ENCODE measurements around the gene LRP5. TPM values are rescaled to one million over a fixed set of nuclear protein-coding genes. Genes with fewer than 3 reads are reported as not detected.

The LRP5 gene
- total RNA-seq, 4 donors from 2014 or later, result 21.5 to 75.0 (median 28.7) TPM

DNA sequence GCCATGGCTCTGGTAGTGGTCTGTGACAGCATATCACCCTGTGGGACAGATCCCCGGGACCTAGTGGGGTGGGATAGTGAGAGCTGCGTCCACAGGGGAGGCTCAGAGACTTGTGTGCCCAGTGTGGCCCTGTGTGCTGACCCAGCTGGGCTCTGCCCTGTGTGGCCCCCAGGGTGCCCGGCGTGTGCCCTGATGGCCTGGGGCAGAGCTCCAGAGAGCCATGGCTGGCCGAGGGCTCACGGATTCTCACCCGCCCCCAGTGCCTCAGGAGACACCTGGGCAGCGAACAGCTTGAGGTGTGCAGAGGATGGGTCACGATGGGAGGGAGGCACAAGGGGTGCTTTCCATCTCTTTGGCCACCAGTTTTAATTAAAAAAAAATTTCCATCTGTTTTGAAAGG is 11.8 kb downstream of the LRP5 start:
- TF ChIP-seq, protein P1, sequence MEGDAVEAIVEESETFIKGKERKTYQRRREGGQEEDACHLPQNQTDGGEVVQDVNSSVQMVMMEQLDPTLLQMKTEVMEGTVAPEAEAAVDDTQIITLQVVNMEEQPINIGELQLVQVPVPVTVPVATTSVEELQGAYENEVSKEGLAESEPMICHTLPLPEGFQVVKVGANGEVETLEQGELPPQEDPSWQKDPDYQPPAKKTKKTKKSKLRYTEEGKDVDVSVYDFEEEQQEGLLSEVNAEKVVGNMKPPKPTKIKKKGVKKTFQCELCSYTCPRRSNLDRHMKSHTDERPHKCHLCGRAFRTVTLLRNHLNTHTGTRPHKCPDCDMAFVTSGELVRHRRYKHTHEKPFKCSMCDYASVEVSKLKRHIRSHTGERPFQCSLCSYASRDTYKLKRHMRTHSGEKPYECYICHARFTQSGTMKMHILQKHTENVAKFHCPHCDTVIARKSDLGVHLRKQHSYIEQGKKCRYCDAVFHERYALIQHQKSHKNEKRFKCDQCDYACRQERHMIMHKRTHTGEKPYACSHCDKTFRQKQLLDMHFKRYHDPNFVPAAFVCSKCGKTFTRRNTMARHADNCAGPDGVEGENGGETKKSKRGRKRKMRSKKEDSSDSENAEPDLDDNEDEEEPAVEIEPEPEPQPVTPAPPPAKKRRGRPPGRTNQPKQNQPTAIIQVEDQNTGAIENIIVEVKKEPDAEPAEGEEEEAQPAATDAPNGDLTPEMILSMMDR (IDR thresholded peaks at IDR 0.05; ENCODE audit: low read depth), result no peak

DNA sequence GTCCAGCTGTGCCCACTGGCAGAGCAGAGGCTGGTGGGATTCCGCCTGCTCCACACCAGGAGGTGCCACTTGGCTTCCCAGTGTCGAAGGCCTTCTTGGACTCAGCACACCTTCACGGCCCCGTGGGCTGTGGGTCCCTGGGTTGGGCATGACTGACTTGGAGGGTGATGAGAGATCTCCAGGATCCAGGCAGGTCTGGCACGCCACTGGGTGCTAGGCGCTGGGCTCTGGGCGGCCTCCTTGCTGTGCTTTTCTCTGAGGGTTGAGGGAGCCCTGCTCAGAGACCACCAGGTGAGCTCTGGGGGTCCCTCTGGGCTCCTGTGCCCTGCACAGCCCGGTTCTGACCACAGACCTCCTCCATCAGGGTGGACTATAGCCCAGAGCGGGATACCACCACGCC is 12.3 kb downstream of the LRP5 start:
- TF ChIP-seq, protein P1 (IDR thresholded peaks at IDR 0.05; ENCODE audit: low read depth), result no peak

DNA sequence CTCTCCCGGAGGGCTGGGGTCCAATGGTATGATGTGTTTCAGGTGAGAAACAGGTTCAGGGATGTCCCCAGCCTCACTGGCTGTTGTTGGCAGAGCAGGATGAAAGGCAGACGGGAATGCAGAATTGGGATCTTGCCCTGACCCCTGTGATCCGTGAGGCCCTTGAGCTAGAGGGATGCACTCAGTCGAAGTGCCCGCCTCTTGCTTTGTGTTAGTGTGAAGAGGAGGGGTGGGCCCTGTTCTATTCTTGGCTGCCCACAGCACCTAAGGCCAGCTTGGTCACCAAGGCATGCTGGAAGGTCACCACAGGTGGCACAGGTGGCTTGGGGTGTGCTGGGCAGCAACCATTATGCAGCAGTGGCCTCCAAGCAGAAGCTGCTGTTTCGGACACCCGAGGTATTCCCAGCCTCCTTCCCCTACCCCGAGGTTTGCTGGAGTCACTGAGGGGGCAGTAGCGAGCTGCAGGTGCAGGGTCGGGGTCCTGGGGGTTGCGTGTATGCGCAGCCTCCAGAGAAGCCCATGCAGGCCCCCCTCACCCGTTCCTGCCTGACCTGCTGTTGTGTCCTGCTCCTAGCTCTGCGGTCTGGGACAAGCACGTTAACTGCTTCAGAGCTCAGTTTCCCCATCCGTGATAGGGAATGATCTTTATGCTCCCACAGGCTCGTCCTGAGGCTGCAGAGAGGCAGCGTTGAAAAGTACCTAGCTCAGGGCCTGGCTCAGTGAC is 13.0 kb downstream of the LRP5 start:
- TF ChIP-seq, protein P1 (IDR thresholded peaks at IDR 0.05; ENCODE audit: low read depth), result no peak

DNA sequence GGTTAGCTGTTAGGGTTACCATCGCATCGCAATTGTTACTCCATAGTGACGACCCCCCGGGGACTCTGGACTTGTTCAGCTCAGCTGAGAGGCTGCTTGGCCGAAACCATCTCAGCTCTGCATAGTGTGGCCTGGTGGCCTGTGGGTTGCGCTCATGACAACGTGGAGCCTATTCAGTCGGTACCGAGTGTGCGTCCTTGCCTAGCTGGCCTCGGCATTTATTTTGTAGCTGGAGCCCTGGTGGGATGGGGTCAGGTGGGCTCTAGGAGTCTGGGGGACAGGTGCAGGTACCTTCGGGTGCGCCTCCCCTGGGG is 13.5 kb downstream of the LRP5 start:
- TF ChIP-seq, protein P1 (IDR thresholded peaks at IDR 0.05; ENCODE audit: low read depth), result no peak

DNA sequence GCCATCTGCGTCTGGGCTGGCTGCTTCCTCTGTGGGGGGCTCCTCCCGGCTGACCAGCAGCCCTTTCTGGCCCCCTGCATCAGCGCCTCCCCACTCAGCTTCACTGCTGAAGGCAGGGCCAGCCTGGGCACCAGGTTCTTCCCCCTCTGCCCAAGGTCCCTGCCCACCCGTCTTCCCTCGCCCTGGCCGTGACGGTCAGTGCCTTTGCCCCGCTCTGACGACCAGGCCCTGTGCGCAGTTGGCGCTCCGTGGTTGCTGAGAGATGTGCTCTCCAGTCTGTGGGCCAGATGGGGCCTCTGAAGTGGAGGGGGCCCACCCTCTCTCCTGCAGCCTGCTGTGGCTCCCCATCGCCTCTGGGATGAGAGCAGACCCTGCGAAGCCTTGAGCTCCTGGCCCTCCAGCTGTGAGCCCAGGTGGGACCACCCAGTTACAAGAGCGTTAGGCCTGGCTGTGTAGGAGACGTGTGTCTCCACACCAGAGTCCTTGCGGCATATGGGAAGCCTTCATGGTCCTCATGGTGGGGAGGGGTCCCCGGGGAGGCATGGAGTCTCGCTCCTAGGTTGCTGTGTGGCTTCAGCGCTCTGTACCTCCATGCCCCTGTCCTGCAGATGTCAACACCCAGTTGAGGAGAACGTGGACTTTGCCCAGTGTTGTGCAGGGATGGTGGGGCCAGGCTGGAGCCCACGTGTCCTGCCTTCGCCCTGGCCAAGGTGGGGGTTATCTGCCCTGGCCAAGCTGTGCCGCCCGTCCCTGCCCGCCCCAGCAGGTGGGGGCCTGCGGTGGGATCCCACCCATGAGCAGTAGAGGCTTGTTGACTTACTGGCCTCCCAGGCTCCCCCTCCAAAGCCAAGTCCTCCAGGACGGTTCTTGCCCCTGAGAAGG is 14.2 kb downstream of the LRP5 start:
- TF ChIP-seq, protein P1 (IDR thresholded peaks at IDR 0.05; ENCODE audit: low read depth), result no peak

DNA sequence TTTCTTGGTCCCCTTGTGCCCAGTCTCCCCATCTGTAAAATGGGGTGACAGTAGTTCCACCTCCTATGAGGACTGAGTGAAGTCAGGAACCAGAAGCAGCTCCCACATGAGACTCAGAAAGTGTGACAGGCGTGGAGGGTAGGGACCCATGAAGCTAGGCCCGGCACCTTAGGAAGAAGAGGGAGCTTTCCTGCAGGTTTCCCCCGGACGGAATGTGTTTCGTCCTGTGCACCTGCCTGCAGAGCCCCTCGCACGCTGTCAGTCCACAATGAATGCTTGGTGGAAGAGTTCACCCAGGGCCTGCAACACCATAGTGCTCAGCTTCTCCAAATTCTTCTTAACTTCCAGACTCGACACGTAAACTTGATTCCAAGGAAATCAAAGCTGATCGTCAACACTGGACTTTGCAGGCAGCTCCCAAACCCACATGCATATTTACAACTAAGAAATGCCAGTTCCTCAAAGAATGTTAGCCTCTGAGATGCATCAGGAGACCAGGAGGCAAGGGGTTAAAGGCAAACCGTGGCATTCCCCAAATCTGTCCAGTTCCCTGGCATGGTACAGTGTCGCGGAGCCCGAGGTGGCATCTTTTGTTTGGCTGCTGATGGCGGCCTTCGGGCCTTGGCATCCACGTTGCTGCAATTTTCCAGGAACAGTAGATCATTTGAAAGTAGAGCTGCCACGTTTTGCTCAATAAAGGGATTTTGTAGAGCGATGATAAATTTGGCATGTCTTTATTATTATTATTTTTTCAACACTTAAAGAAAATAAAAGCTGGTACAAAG is 15.4 kb downstream of the LRP5 start:
- TF ChIP-seq, protein P1 (IDR thresholded peaks at IDR 0.05; ENCODE audit: low read depth), result no peak
